Upper lobe of right lung (tissue), 1 donor: Measurements from ENCODE around the gene CUL5. TPM values are rescaled to one million over a fixed set of nuclear protein-coding genes. Genes with fewer than 3 reads are reported as not detected.

Experiments
- ATAC-seq: fragments of 200-7000 bp; cut with Tn5 transposase; one replicate; pipeline ENCODE4 v1.9.1; 2020; ENCODE audit warnings: mild to moderate bottlenecking, moderate library complexity
- DNase-seq: peaks from one replicate; pipeline ENCODE4 v3.0.0-alpha.2; 2020
- H3K27ac ChIP-seq: fragments of 200-600 bp; one replicate; pipeline ENCODE4 v1.8.0; 2022
- H3K27me3 ChIP-seq: fragments of 200-600 bp; one replicate; pipeline ENCODE4 v1.8.0; 2022; ENCODE audit warnings: mild to moderate bottlenecking
- H3K36me3 ChIP-seq: fragments of 200-600 bp; one replicate; pipeline ENCODE4 v1.8.0; 2022
- H3K4me1 ChIP-seq: fragments of 200-600 bp; one replicate; pipeline ENCODE4 v1.8.0; 2022
- H3K4me3 ChIP-seq: fragments of 200-600 bp; one replicate; pipeline ENCODE4 v1.8.0; 2022; ENCODE audit warnings: mild to moderate bottlenecking
- H3K9me3 ChIP-seq: fragments of 200-600 bp; one replicate; pipeline ENCODE4 v1.8.0; 2022
- intact Hi-C: fragments of 100-400 bp; cut with DNase I; formaldehyde crosslinking; loops from one replicate; pipeline ENCODE4 v1.11.0; 2022
- total RNA-seq: library from RNA; stranded (reverse); fragmentation: NEBNext Ultra II Directional; extraction: Animal tissue kit (Norgen Biotek cat#: 25700); gene quantifications from one replicate; pipeline ENCODE4 v1.2.1, GENCODE V29; 2021
- TF ChIP-seq, protein P1 (sequence below): fragments of 200-600 bp; IDR thresholded peaks from one replicate; pipeline ENCODE4 v1.8.0; 2022; ENCODE audit warnings: antibody characterized with exemption
- donor health status: DM: no; HTN: yes; CAD: no; lungs with severe emphysema.

Gene CUL5
- total RNA-seq, 1 donor from 2014 or later, result 37.9 TPM

GRCh38 chr11:108144615-108145014 is 135.9 kb downstream of the CUL5 start:
- Histone ChIP-seq H3K27me3 (no peaks in the 10 kb centered on the region), H3K27ac (no peak overlapping the region), H3K4me1 (no peaks in the 10 kb centered on the region), H3K36me3 (peaks cover 98% of the 10 kb centered on the region), H3K9me3 (no peaks in the 10 kb centered on the region), H3K4me3 (no peak overlapping the region)
- TF ChIP-seq, protein P1, sequence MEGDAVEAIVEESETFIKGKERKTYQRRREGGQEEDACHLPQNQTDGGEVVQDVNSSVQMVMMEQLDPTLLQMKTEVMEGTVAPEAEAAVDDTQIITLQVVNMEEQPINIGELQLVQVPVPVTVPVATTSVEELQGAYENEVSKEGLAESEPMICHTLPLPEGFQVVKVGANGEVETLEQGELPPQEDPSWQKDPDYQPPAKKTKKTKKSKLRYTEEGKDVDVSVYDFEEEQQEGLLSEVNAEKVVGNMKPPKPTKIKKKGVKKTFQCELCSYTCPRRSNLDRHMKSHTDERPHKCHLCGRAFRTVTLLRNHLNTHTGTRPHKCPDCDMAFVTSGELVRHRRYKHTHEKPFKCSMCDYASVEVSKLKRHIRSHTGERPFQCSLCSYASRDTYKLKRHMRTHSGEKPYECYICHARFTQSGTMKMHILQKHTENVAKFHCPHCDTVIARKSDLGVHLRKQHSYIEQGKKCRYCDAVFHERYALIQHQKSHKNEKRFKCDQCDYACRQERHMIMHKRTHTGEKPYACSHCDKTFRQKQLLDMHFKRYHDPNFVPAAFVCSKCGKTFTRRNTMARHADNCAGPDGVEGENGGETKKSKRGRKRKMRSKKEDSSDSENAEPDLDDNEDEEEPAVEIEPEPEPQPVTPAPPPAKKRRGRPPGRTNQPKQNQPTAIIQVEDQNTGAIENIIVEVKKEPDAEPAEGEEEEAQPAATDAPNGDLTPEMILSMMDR, result no peak
- intact Hi-C loops, result no loop called here
- DNase-seq (no peak), ATAC-seq (no peak)

DNA sequence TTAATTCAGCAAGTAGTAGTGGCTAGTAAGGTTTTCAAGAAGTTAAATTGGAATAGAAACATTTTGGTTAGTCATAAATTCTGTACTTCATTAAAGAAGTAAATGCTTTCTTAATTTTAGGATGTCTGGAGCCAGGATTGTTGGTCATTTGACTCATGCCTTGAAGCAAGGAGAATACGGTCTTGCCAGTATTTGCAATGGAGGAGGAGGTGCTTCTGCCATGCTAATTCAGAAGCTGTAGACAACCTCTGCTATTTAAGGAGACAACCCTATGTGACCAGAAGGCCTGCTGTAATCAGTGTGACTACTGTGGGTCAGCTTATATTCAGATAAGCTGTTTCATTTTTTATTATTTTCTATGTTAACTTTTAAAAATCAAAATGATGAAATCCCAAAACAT is 138.5 kb downstream of the CUL5 start:
- Histone ChIP-seq H3K9me3 (no peaks in the 10 kb centered on the region), H3K4me1 (no peaks in the 10 kb centered on the region), H3K27ac (no peak overlapping the region), H3K36me3 (peaks cover 97% of the 10 kb centered on the region), H3K27me3 (no peaks in the 10 kb centered on the region), H3K4me3 (no peak overlapping the region)
- TF ChIP-seq, protein P1, result no peak
- DNase-seq (no peak), ATAC-seq (no peak)
- intact Hi-C loops, result no loop called here

- no peak for DNase-seq
- no peak for ATAC-seq
- TF ChIP-seq, protein P1, result no peak
- no peaks in the 10 kb centered on the region for H3K27me3 ChIP-seq
- H3K36me3 ChIP-seq, result peaks cover 93% of the 10 kb centered on the region
- no peak overlapping the region for H3K4me3 ChIP-seq
- no peaks in the 10 kb centered on the region for H3K4me1 ChIP-seq
- no peak overlapping the region for H3K27ac ChIP-seq
- no peaks in the 10 kb centered on the region for H3K9me3 ChIP-seq
- intact Hi-C loops, result no loop called here
These were observed 139.9 kb downstream of the CUL5 start for GRCh38 chr11:108148556-108148955.

DNA sequence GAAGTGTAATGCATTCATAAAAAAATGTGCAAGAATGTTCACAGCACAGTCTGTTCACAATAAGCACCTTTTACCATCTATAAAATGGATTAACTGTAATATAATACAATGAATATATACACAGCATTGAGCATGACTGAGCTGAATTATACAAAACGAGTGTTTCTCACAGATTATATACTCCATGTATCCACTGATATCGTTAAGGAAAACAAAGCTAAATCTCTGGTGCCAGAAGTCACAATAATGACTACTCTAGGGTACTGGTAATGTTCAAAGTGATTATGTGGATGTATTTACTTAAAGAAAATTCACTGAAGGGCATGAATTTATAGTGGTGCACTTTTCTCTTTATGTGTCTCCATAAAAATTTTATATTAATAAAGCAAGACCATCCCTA is 145.9 kb downstream of the CUL5 start:
- no peaks in the 10 kb centered on the region for H3K9me3 ChIP-seq
- no peaks in the 10 kb centered on the region for H3K4me1 ChIP-seq
- TF ChIP-seq, protein P1, result no peak
- H3K36me3 ChIP-seq, result peaks cover 93% of the 10 kb centered on the region
- no peak overlapping the region for H3K27ac ChIP-seq
- no peak overlapping the region for H3K4me3 ChIP-seq
- H3K27me3 ChIP-seq, result no peaks in the 10 kb centered on the region
- intact Hi-C loops, result no loop called here
- ATAC-seq (no peak), DNase-seq (no peak)

Other genes starting within 250 kb of the CUL5 start
- 8.8 TPM for gene SLC35F2, start 150.1 kb upstream of the CUL5 start, total RNA-seq
- 2.0 TPM for gene RAB39A, start 80.5 kb upstream of the CUL5 start, total RNA-seq
- gene ACAT1, start 112.7 kb downstream of the CUL5 start, total RNA-seq, result 68.4 TPM
- 15.0 TPM for gene NPAT, start 213.7 kb downstream of the CUL5 start, total RNA-seq
- 74.0 TPM for gene ATM, start 214.2 kb downstream of the CUL5 start, total RNA-seq